Peyer's patch (tissue), 4 donors: ENCODE results near the gene ZNF521.

Source experiments
- POLR2A ChIP-seq, 2 donors: fragments of 450-650 bp; IDR thresholded peaks; one replicate each; pipeline ENCODE4 v1.5.1; 2017; ENCODE audit warnings: antibody characterized with exemption in 2 of 2, mild to moderate bottlenecking in 2 of 2, moderate library complexity in 2 of 2
- TF ChIP-seq, protein P1 (sequence below), 6 experiments: fragments of 450-650 bp in 4 of 6; fragments of 200-600 bp in 2 of 6; sonication (generic) in 1 of 6; IDR thresholded peaks; one replicate each; pipeline ENCODE4 v1.5.1; 2017 to 2019; ENCODE audit warnings: antibody characterized with exemption in 6 of 6, mild to moderate bottlenecking in 3 of 6, moderate library complexity in 1 of 6

DNA sequence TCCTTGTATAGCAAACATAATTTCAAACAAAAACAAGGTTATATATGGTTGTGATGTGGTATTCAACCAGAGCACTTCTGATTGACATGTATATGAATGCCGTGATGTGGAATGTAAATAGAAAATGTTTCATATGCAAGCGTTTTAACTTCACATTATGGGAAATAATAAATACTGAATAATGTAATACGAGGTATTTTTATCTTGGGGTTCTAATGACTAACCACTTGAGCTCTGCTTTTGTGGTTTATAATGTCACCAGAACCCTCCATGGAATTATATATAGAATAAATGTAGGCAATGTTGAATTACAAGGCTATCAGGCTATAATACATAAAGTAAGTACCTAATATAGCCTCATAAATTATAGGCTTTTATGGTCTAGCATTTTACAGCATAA lies 72.4 kb downstream of the ZNF521 start:
- TF ChIP-seq, protein P1, sequence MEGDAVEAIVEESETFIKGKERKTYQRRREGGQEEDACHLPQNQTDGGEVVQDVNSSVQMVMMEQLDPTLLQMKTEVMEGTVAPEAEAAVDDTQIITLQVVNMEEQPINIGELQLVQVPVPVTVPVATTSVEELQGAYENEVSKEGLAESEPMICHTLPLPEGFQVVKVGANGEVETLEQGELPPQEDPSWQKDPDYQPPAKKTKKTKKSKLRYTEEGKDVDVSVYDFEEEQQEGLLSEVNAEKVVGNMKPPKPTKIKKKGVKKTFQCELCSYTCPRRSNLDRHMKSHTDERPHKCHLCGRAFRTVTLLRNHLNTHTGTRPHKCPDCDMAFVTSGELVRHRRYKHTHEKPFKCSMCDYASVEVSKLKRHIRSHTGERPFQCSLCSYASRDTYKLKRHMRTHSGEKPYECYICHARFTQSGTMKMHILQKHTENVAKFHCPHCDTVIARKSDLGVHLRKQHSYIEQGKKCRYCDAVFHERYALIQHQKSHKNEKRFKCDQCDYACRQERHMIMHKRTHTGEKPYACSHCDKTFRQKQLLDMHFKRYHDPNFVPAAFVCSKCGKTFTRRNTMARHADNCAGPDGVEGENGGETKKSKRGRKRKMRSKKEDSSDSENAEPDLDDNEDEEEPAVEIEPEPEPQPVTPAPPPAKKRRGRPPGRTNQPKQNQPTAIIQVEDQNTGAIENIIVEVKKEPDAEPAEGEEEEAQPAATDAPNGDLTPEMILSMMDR (IDR thresholded peaks at IDR 0.05): no peak
- TF ChIP-seq POLR2A (IDR thresholded peaks at IDR 0.05): no peak
